ENCODE measurements around the gene RDH13.

RDH13 gene

GRCh38 chr19:55106591-55106990, 43.6 kb upstream of the RDH13 start:
- TF ChIP-seq CTCF (IDR thresholded peaks at IDR 0.05; ENCODE audit: unreplicated experiment in 3 of 3), result no peak
- Mint-ChIP-seq H3K4me3 (no peak overlapping the region), H3K9me3 (peaks cover 3% of the 10 kb centered on the region), H3K27ac (no peak overlapping the region), H3K36me3 (ENCODE audit: low read depth) (peaks cover 57% of the 10 kb centered on the region), H3K27me3 (ENCODE audit: low read depth) (no peaks in the 10 kb centered on the region), H3K4me1 (no peaks in the 10 kb centered on the region)

- H3K4me3 Mint-ChIP-seq, result no peak overlapping the region
- no peaks in the 10 kb centered on the region for H3K4me1 Mint-ChIP-seq
- H3K36me3 Mint-ChIP-seq (ENCODE audit: low read depth), result peaks cover 58% of the 10 kb centered on the region
- peaks cover 3% of the 10 kb centered on the region for H3K9me3 Mint-ChIP-seq
- H3K27me3 Mint-ChIP-seq (ENCODE audit: low read depth), result no peaks in the 10 kb centered on the region
- no peak for TF ChIP-seq CTCF (IDR thresholded peaks at IDR 0.05; ENCODE audit: unreplicated experiment in 3 of 3)
- H3K27ac Mint-ChIP-seq, result no peak overlapping the region
Observed at GRCh38 chr19:55105237-55105636, 42.3 kb upstream of the RDH13 start.

- no peak for TF ChIP-seq CTCF (IDR thresholded peaks at IDR 0.05; ENCODE audit: unreplicated experiment in 3 of 3)
- Mint-ChIP-seq H3K27me3 (ENCODE audit: low read depth) (no peaks in the 10 kb centered on the region), H3K4me1 (no peaks in the 10 kb centered on the region), H3K36me3 (ENCODE audit: low read depth) (peaks cover 45% of the 10 kb centered on the region), H3K9me3 (peaks cover 3% of the 10 kb centered on the region), H3K27ac (no peak overlapping the region), H3K4me3 (no peak overlapping the region)
Observed at GRCh38 chr19:55103190-55103589, 40.2 kb upstream of the RDH13 start.

GRCh38 chr19:55101261-55101660, 38.3 kb upstream of the RDH13 start:
- Mint-ChIP-seq H3K27me3 (ENCODE audit: low read depth) (no peaks in the 10 kb centered on the region), H3K36me3 (ENCODE audit: low read depth) (peaks cover 36% of the 10 kb centered on the region), H3K4me3 (no peak overlapping the region), H3K4me1 (no peaks in the 10 kb centered on the region), H3K9me3 (peaks cover 3% of the 10 kb centered on the region), H3K27ac (no peak overlapping the region)
- TF ChIP-seq CTCF (IDR thresholded peaks at IDR 0.05; ENCODE audit: unreplicated experiment in 3 of 3), result no peak

GRCh38 chr19:55099557-55100506, 36.9 kb upstream of the RDH13 start:
- H3K27me3 Mint-ChIP-seq (ENCODE audit: low read depth), result no peaks in the 10 kb centered on the region
- no peak overlapping the region for H3K4me3 Mint-ChIP-seq
- H3K9me3 Mint-ChIP-seq, result peaks cover 3% of the 10 kb centered on the region
- H3K36me3 Mint-ChIP-seq (ENCODE audit: low read depth), result peaks cover 26% of the 10 kb centered on the region
- no peak for TF ChIP-seq CTCF (IDR thresholded peaks at IDR 0.05; ENCODE audit: unreplicated experiment in 3 of 3)
- H3K4me1 Mint-ChIP-seq, result no peaks in the 10 kb centered on the region
- H3K27ac Mint-ChIP-seq, result no peak overlapping the region
